Tibial artery (tissue), 4 donors: ENCODE data around the gene PCDHGA2.

Source experiments
- DNase-seq, 2 donors: peaks; one replicate each; pipeline ENCODE4 v3.0.0-alpha.2; 2019
- H3K27ac ChIP-seq, 2 donors: fragments of 200-600 bp; sonication (generic) in 1 of 2; 1 replicate in 1 of 2; 2 replicates in 1 of 2; pipeline ENCODE4 v1.5.1; 2018 to 2019; ENCODE audit warnings: mild to moderate bottlenecking in 1 of 2
- H3K27me3 ChIP-seq, 2 donors: fragments of 200-600 bp; sonication (generic) in 1 of 2; one replicate each; pipeline versions ENCODE4 v1.5.1 to v1.6.0; 2016 to 2019
- H3K36me3 ChIP-seq, 3 donors: fragments of 200-600 bp; sonication (generic) in 2 of 3; one replicate each; pipeline ENCODE4 v1.5.1; 2016 to 2019; ENCODE audit warnings: mild to moderate bottlenecking in 2 of 3
- H3K4me1 ChIP-seq, 4 donors: fragments of 200-600 bp; sonication (generic) in 2 of 4; 1 replicate in 3 of 4; 2 replicates in 1 of 4; pipeline ENCODE4 v1.5.1; 2016 to 2019
- H3K4me3 ChIP-seq, 2 donors: fragments of 200-600 bp; sonication (generic) in 1 of 2; 1 replicate in 1 of 2; 2 replicates in 1 of 2; pipeline ENCODE4 v1.5.1; 2018 to 2019; ENCODE audit warnings: mild to moderate bottlenecking in 2 of 2
- H3K9me3 ChIP-seq, 3 donors: fragments of 200-600 bp; sonication (generic) in 1 of 3; one replicate each; pipeline ENCODE4 v1.5.1; 2016 to 2019
- CTCF ChIP-seq, 2 experiments: fragments of 200-600 bp in 1 of 2; fragments of 450-650 bp in 1 of 2; IDR thresholded peaks; one replicate each; pipeline ENCODE4 v1.5.1; 2017 to 2019; ENCODE audit warnings: antibody characterized with exemption in 2 of 2, mild to moderate bottlenecking in 1 of 2, moderate library complexity in 1 of 2
- intact Hi-C: fragments of 100-400 bp; cut with DNase I; formaldehyde crosslinking; loops from one replicate; pipeline ENCODE4 v1.15.0; 2023; ENCODE audit warnings: low total_unique reads

Gene PCDHGA2

GRCh38 chr5:141355641-141356040, 17.1 kb downstream of the PCDHGA2 start:
- Histone ChIP-seq H3K27ac (no peak overlapping the region), H3K4me1 (no peaks in the 10 kb centered on the region), H3K9me3 (peaks cover 0 to 100% (median 88%) of the 10 kb centered on the region in 3 donors), H3K27me3 (peaks cover 0 to 3% of the 10 kb centered on the region in 2 donors), H3K36me3 (peaks cover 0 to 18% (median 11%) of the 10 kb centered on the region in 3 donors), H3K4me3 (peak overlapping the region in 1 of 2 donors; percentile 32)
- intact Hi-C loops = no loop called here
- TF ChIP-seq CTCF (IDR thresholded peaks at IDR 0.05) = no peak
- DNase-seq = no peak

- TF ChIP-seq CTCF (IDR thresholded peaks at IDR 0.05) = no peak
- H3K36me3 ChIP-seq = peaks cover 0 to 19% (median 13%) of the 10 kb centered on the region in 3 donors
- intact Hi-C loops = no loop called here
- H3K9me3 ChIP-seq = peaks cover 0 to 100% (median 88%) of the 10 kb centered on the region in 3 donors
- H3K4me1 ChIP-seq = no peaks in the 10 kb centered on the region
- H3K27ac ChIP-seq = no peak overlapping the region
- DNase-seq = no peak
- H3K4me3 ChIP-seq = no peak overlapping the region
- H3K27me3 ChIP-seq = peaks cover 0 to 3% of the 10 kb centered on the region in 2 donors
Observed at GRCh38 chr5:141356133-141356532, 17.6 kb downstream of the PCDHGA2 start.

GRCh38 chr5:141356950-141357349, 18.4 kb downstream of the PCDHGA2 start:
- H3K4me3 ChIP-seq = no peak overlapping the region
- H3K9me3 ChIP-seq = peaks cover 0 to 99% (median 88%) of the 10 kb centered on the region in 3 donors
- no peak for DNase-seq
- H3K27ac ChIP-seq = no peak overlapping the region
- H3K36me3 ChIP-seq = peaks cover 0 to 24% (median 14%) of the 10 kb centered on the region in 3 donors
- peaks cover 0 to under 1% of the 10 kb centered on the region in 2 donors for H3K27me3 ChIP-seq
- no peak for TF ChIP-seq CTCF (IDR thresholded peaks at IDR 0.05)
- intact Hi-C loops = no loop called here
- no peaks in the 10 kb centered on the region for H3K4me1 ChIP-seq

GRCh38 chr5:141359790-141360426, 21.3 kb downstream of the PCDHGA2 start, which contains the start of gene PCDHGB2:
Gene PCDHGB2 (plus strand): TSS chr5:141359994. CDS start chr5:141360136, 142 bp downstream.
- intact Hi-C loops = no loop called here
- Histone ChIP-seq H3K9me3 (peaks cover 8 to 99% (median 91%) of the 10 kb centered on the region in 3 donors), H3K27ac (no peak within 1 kb of the TSS), H3K36me3 (peaks cover 0 to 32% (median 29%) of the 10 kb centered on the region in 3 donors), H3K4me3 (peak within 1 kb of the TSS; percentile 25 to 35), H3K4me1 (no peaks in the 10 kb centered on the region), H3K27me3 (peaks cover 0 to 3% of the 10 kb centered on the region in 2 donors)
- TF ChIP-seq CTCF (IDR thresholded peaks at IDR 0.05) = no peak
- no peak for DNase-seq

GRCh38 chr5:141360685-141361084, 22.1 kb downstream of the PCDHGA2 start:
- H3K27me3 ChIP-seq = peaks cover 0 to 3% of the 10 kb centered on the region in 2 donors
- no peaks in the 10 kb centered on the region for H3K4me1 ChIP-seq
- peaks cover 0 to 37% (median 34%) of the 10 kb centered on the region in 3 donors for H3K36me3 ChIP-seq
- no peak overlapping the region for H3K27ac ChIP-seq
- H3K4me3 ChIP-seq = no peak overlapping the region
- no peak for TF ChIP-seq CTCF (IDR thresholded peaks at IDR 0.05)
- peaks cover 12 to 99% (median 91%) of the 10 kb centered on the region in 3 donors for H3K9me3 ChIP-seq
- intact Hi-C loops = no loop called here
- no peak for DNase-seq
